ENCODE measurements around the gene PARVA. TPM values are rescaled to one million over a fixed set of nuclear protein-coding genes. Genes with fewer than 3 reads are reported as not detected.

Gene PARVA
- total RNA-seq, 1 experiment from 2014 or later = 59.9 TPM

GRCh38 chr11:12403122-12403996, 26.0 kb downstream of the PARVA start:
- peaks cover 4% of the 10 kb centered on the region for H3K4me1 ChIP-seq (replicated peaks)
- H3K9me3 ChIP-seq (replicated peaks) = no peaks in the 10 kb centered on the region; the same call in 1 of the 2 replicates
- H3K27me3 ChIP-seq (replicated peaks) = no peaks in the 10 kb centered on the region
- no peak overlapping the region for H3K27ac ChIP-seq
- DNase-seq (ENCODE audit: low read depth in 1 of 2, low spot score in 2 of 2) = no peak
- no peak overlapping the region for H3K4me3 ChIP-seq
- H3K36me3 ChIP-seq = peaks cover 13% of the 10 kb centered on the region

GRCh38 chr11:12403997-12404350, 26.6 kb downstream of the PARVA start:
- Histone ChIP-seq H3K9me3 (replicated peaks) (no peaks in the 10 kb centered on the region; the same call in 1 of the 2 replicates), H3K27ac (no peak overlapping the region), H3K4me1 (replicated peaks) (no peaks in the 10 kb centered on the region), H3K36me3 (peaks cover 14% of the 10 kb centered on the region), H3K4me3 (no peak overlapping the region), H3K27me3 (replicated peaks) (no peaks in the 10 kb centered on the region)
- no peak for DNase-seq (ENCODE audit: low read depth in 1 of 2, low spot score in 2 of 2)

- Histone ChIP-seq H3K27me3 (replicated peaks) (no peaks in the 10 kb centered on the region), H3K27ac (no peak overlapping the region), H3K4me3 (no peak overlapping the region), H3K4me1 (replicated peaks) (no peaks in the 10 kb centered on the region), H3K36me3 (peaks cover 18% of the 10 kb centered on the region), H3K9me3 (replicated peaks) (no peaks in the 10 kb centered on the region; the same call in 1 of the 2 replicates)
- DNase-seq (ENCODE audit: low read depth in 1 of 2, low spot score in 2 of 2) = no peak
Measured at GRCh38 chr11:12404436-12404835, 27.1 kb downstream of the PARVA start.

- no peak overlapping the region for H3K27ac ChIP-seq
- DNase-seq (ENCODE audit: low read depth in 1 of 2, low spot score in 2 of 2) = no peak
- no peaks in the 10 kb centered on the region for H3K27me3 ChIP-seq (replicated peaks)
- no peak overlapping the region for H3K4me3 ChIP-seq
- peaks cover 25% of the 10 kb centered on the region for H3K4me1 ChIP-seq (replicated peaks)
- H3K36me3 ChIP-seq = peaks cover 19% of the 10 kb centered on the region
- no peaks in the 10 kb centered on the region; the same call in 1 of the 2 replicates for H3K9me3 ChIP-seq (replicated peaks)
Measured at GRCh38 chr11:12408156-12408770, 30.9 kb downstream of the PARVA start.

- Histone ChIP-seq H3K4me1 (replicated peaks) (peaks cover 39% of the 10 kb centered on the region), H3K27ac (no peak overlapping the region), H3K36me3 (peaks cover 19% of the 10 kb centered on the region), H3K27me3 (replicated peaks) (no peaks in the 10 kb centered on the region), H3K9me3 (replicated peaks) (no peaks in the 10 kb centered on the region; the same call in 1 of the 2 replicates), H3K4me3 (no peak overlapping the region)
- no peak for DNase-seq (ENCODE audit: low read depth in 1 of 2, low spot score in 2 of 2)
Measured at GRCh38 chr11:12409621-12410005, 32.2 kb downstream of the PARVA start.

DNA sequence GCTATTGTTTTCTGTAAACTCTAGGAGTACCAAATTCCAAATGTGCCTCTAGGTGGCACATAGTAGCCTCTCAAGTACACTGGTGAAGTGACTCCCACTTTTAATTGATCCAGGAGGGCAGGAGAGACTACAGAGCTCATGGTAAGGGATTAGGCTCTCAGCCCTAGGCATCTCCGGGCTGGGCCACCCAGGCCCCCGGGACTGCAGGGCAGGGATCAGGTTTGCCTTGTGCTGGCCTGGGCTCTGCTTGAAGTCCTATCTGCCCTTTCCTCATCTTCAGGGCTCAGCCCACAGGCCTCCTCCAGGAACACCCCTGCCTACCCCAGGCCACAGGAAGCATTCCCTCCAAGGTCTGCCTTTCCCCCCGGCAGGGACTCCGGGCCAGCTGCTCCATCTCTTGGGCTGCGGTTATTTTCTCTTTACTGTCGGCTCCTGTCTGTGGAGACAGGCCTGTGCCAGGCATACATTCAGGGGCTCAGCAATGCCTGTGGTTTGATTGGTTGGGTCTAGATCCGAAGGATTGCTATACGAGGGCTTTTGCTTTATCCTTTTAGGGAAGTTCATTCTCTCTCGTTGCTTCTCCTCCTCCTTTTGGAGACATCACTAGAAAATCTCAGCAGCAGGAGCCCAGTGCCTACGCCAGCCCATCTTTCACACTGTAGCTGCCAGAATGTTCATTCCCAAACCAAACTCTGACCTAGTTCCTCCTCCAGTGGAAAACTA, 32.8 kb downstream of the PARVA start:
- Histone ChIP-seq H3K4me1 (replicated peaks) (peaks cover 43% of the 10 kb centered on the region), H3K36me3 (peaks cover 19% of the 10 kb centered on the region), H3K27me3 (replicated peaks) (no peaks in the 10 kb centered on the region), H3K27ac (no peak overlapping the region), H3K4me3 (no peak overlapping the region), H3K9me3 (replicated peaks) (no peaks in the 10 kb centered on the region; the same call in 1 of the 2 replicates)
- no peak for DNase-seq (ENCODE audit: low read depth in 1 of 2, low spot score in 2 of 2)

GRCh38 chr11:12411393-12411792, 34.0 kb downstream of the PARVA start:
- H3K4me1 ChIP-seq (replicated peaks) = peaks cover 43% of the 10 kb centered on the region

GRCh38 chr11:12411806-12412727, 34.7 kb downstream of the PARVA start:
- no peaks in the 10 kb centered on the region for H3K9me3 ChIP-seq (replicated peaks)
- H3K4me3 ChIP-seq = no peak overlapping the region
- DNase-seq (ENCODE audit: low read depth in 1 of 2, low spot score in 2 of 2) = peak; percentile 88 to 90
- no peaks in the 10 kb centered on the region for H3K27me3 ChIP-seq (replicated peaks)
- H3K27ac ChIP-seq = peak overlapping the region; percentile 72
- peaks cover 43% of the 10 kb centered on the region for H3K4me1 ChIP-seq (replicated peaks)
- peaks cover 16% of the 10 kb centered on the region for H3K36me3 ChIP-seq

More at GRCh38 chr11:12411393-12411792, 34.0 kb downstream of the PARVA start:
- Histone ChIP-seq H3K9me3 (replicated peaks) (no peaks in the 10 kb centered on the region), H3K27me3 (replicated peaks) (no peaks in the 10 kb centered on the region), H3K4me3 (no peak overlapping the region), H3K36me3 (peaks cover 16% of the 10 kb centered on the region), H3K27ac (peak overlapping the region; percentile 72)
- DNase-seq (ENCODE audit: low read depth in 1 of 2, low spot score in 2 of 2) = no peak

DNA sequence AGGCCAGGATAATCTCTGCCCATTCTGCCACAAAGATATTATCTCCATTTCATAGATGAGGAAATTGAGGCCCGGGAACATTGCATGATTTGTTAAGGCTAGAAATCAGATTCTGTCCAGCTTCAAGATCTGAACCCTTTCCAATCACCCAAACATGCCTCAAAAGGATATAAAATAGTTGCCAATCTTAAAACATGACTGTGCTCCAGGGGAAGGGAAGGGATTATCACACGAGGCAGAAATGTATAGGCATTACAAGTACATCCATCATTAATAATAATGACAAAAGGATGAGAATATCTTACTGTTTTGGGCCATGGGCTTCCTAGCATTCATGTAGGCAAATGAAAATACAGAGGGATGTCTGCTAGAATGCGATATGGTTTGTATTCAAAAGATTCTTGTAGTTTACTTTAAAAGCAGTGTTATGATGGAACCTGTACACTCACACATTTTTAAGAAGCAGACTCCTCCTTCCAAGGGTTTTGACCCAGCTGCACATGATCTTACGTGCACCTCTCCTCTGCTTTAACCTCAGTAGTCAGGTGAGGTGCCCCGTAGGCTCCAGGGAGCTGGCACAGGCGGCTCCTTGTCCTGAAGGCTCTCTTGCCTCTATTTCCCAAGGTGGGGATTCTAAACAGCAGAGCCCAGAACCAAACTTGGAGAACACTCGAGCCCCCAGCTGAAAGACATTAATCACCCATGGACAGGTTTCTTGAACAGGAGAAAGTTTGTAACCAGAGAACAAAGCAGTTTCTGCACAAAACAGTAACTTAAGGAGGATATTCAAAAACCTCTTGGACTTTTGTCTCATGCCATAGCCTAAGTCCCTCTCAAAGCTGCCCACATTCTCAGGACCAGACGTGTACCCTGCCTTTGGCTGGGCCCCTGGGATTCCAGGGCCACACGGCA, 36.0 kb downstream of the PARVA start:
- H3K36me3 ChIP-seq = peaks cover 12% of the 10 kb centered on the region; the same call in 1 of the 2 replicates
- H3K27me3 ChIP-seq (replicated peaks) = no peaks in the 10 kb centered on the region
- peak overlapping the region; percentile 37 for H3K27ac ChIP-seq
- H3K4me3 ChIP-seq = no peak overlapping the region
- no peaks in the 10 kb centered on the region for H3K9me3 ChIP-seq (replicated peaks)
- H3K4me1 ChIP-seq (replicated peaks) = peaks cover 43% of the 10 kb centered on the region
- DNase-seq (ENCODE audit: low read depth in 1 of 2, low spot score in 2 of 2) = peak in 1 of 2 experiments; percentile 39

DNA sequence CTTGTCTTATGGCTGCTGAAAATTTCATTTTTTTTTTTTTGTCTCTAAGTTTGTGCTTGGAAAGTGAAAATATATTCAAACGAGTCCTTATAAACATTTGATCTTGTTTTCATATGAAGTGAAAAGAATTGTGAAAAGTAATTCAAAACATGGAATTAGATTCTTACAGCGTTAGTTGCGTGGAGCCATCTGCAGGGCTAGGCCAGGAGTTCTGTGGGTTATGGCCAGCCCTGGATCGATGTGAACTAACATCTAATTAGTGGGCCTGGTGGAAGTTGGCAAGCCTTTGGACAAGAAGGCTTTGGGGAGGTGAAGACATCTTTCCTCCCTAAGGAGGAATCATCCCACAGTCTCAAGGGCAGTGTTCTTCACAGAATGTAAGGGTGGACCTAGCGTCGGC, 37.2 kb downstream of the PARVA start:
- peaks cover 47% of the 10 kb centered on the region for H3K4me1 ChIP-seq (replicated peaks)

GRCh38 chr11:12415342-12415966, 38.1 kb downstream of the PARVA start:
- Histone ChIP-seq H3K36me3 (no peaks in the 10 kb centered on the region; the same call in 1 of the 2 replicates), H3K4me3 (no peak overlapping the region), H3K9me3 (replicated peaks) (no peaks in the 10 kb centered on the region), H3K27ac (no peak overlapping the region), H3K4me1 (replicated peaks) (peaks cover 50% of the 10 kb centered on the region), H3K27me3 (replicated peaks) (no peaks in the 10 kb centered on the region)
- DNase-seq (ENCODE audit: low read depth in 1 of 2, low spot score in 2 of 2) = no peak

More for the DNA sequence above, 37.2 kb downstream of the PARVA start:
- Histone ChIP-seq H3K9me3 (replicated peaks) (no peaks in the 10 kb centered on the region), H3K27ac (0 out of 2 replicates have a peak overlapping the region, but pooled peaks have one; percentile 37), H3K27me3 (replicated peaks) (no peaks in the 10 kb centered on the region), H3K36me3 (peaks cover 5% of the 10 kb centered on the region; the same call in 1 of the 2 replicates), H3K4me3 (no peak overlapping the region)
- no peak for DNase-seq (ENCODE audit: low read depth in 1 of 2, low spot score in 2 of 2)

- no peak for DNase-seq (ENCODE audit: low read depth in 1 of 2, low spot score in 2 of 2)
- Histone ChIP-seq H3K4me3 (no peak overlapping the region), H3K27ac (no peak overlapping the region), H3K4me1 (replicated peaks) (peaks cover 46% of the 10 kb centered on the region), H3K27me3 (replicated peaks) (no peaks in the 10 kb centered on the region), H3K36me3 (no peaks in the 10 kb centered on the region; the same call in 1 of the 2 replicates), H3K9me3 (replicated peaks) (no peaks in the 10 kb centered on the region)
Measured at GRCh38 chr11:12416552-12416951, 39.2 kb downstream of the PARVA start.
